WERI-Rb-1 (cell line): Measurements from ENCODE around the gene INTU.

ENCODE experiments used
- DNase-seq: peaks from one replicate; pipeline ENCODE4 v3.0.0-alpha.2; 2020
- H3K27ac ChIP-seq: fragments of 250-450 bp; sonication (Bioruptor Pico); 2 replicates; pipeline ENCODE4 v1.5.1; 2020; ENCODE audit warnings: mild to moderate bottlenecking, moderate library complexity
- H3K27me3 ChIP-seq: fragments of 250-450 bp; sonication (Bioruptor Pico); 2 replicates; pipeline ENCODE4 v1.5.1; 2021; ENCODE audit warnings: mild to moderate bottlenecking, low read depth, moderate library complexity; ENCODE audit not compliant: insufficient read depth, severe bottlenecking
- H3K36me3 ChIP-seq: fragments of 250-450 bp; sonication (Bioruptor Pico); 2 replicates; pipeline ENCODE4 v1.5.1; 2020; ENCODE audit warnings: mild to moderate bottlenecking, moderate library complexity
- H3K4me3 ChIP-seq: 2 replicates; pipeline ENCODE4 v1.5.1; 2011; ENCODE audit warnings: low read depth, mild to moderate bottlenecking, control low read depth, low read length
- H3K9me3 ChIP-seq: fragments of 250-450 bp; sonication (Bioruptor Pico); 2 replicates; pipeline ENCODE4 v1.5.1; 2021; ENCODE audit warnings: mild to moderate bottlenecking, moderate library complexity; ENCODE audit not compliant: severe bottlenecking
- CTCF ChIP-seq: IDR thresholded peaks from 2 replicates; pipeline ENCODE4 v1.5.1; 2011; ENCODE audit warnings: low read depth, mild to moderate bottlenecking, control low read depth, inconsistent platforms, low read length

Gene INTU

GRCh38 chr4:127709456-127709855, 76.7 kb downstream of the INTU start:
- no peak overlapping the region for H3K27ac ChIP-seq
- DNase-seq: no peak
- peaks cover 5% of the 10 kb centered on the region for H3K36me3 ChIP-seq
- no peaks in the 10 kb centered on the region for H3K9me3 ChIP-seq
- no peak for TF ChIP-seq CTCF
- no peak overlapping the region for H3K4me3 ChIP-seq
- H3K27me3 ChIP-seq: no peaks in the 10 kb centered on the region

DNA sequence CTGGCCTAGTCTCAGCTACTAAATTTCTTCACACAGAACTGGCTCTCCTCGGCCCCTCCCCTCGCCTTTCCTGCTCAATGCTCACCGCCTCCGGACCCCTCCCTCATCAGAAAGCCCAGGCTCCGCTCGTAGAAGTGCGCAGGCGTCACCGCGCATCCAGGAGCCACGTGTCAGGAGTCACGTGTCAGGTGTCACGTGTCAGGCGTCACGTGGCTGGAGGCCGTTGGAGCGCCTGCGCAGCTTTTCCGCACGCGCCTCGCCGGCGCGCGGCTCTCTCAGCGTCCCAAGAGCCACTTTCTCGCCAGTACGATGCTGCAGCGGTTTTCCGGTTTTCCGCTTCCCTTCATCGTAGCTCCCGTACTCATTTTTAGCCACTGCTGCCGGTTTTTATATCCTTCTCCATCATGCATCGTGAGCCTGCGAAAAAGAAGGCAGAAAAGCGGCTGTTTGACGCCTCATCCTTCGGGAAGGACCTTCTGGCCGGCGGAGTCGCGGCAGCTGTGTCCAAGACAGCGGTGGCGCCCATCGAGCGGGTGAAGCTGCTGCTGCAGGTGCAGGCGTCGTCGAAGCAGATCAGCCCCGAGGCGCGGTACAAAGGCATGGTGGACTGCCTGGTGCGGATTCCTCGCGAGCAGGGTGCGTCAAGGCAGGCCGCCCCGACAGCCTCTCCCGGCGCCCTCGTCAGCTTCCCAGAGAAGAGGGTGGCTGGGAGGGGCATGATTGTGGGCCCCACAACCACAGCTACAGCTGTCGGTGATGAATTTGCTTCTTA, 97.6 kb downstream of the INTU start, which contains the start of gene SLC25A31:
Gene SLC25A31 (plus strand): TSS at position 259 of the 772 bp plus-strand sequence. CDS start 146 bp downstream, at position 405.
- no peak within 1 kb of the TSS for H3K4me3 ChIP-seq
- no peak for DNase-seq
- no peak within 1 kb of the TSS for H3K27ac ChIP-seq
- no peaks in the 10 kb centered on the region for H3K36me3 ChIP-seq
- no peaks in the 10 kb centered on the region for H3K27me3 ChIP-seq
- H3K9me3 ChIP-seq: no peaks in the 10 kb centered on the region
- no peak for TF ChIP-seq CTCF

GRCh38 chr4:127731406-127731805, 98.6 kb downstream of the INTU start:
- Histone ChIP-seq H3K27me3 (no peaks in the 10 kb centered on the region), H3K4me3 (no peak overlapping the region), H3K9me3 (no peaks in the 10 kb centered on the region), H3K36me3 (no peaks in the 10 kb centered on the region), H3K27ac (no peak overlapping the region)
- TF ChIP-seq CTCF: no peak
- no peak for DNase-seq

- no peak overlapping the region for H3K27ac ChIP-seq
- no peaks in the 10 kb centered on the region for H3K9me3 ChIP-seq
- no peak for DNase-seq
- H3K4me3 ChIP-seq: no peak overlapping the region
- TF ChIP-seq CTCF: no peak
- no peaks in the 10 kb centered on the region for H3K36me3 ChIP-seq
- H3K27me3 ChIP-seq: no peaks in the 10 kb centered on the region
These were observed 100.0 kb downstream of the INTU start for GRCh38 chr4:127732623-127733328.

DNA sequence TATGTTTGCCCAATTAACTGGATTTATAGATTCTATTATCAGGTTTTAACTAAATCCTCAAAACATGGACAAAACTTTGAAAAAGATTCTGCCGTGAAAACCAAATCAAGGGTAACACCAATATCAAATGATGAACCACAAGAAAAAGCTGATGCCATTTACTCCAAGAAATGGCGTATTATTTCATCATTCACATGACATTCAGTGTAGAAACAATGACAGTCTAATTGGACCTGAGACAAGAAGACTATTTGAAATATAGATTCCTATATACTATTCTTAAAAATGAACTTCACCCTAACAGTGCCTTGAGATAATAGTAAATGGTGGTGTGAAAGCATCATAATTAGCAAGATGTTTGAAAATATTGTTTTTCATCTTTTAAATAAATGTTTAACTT, 102.2 kb downstream of the INTU start:
- no peak overlapping the region for H3K4me3 ChIP-seq
- H3K27ac ChIP-seq: no peak overlapping the region
- DNase-seq: no peak
- TF ChIP-seq CTCF: no peak
- H3K9me3 ChIP-seq: no peaks in the 10 kb centered on the region
- H3K36me3 ChIP-seq: no peaks in the 10 kb centered on the region
- no peaks in the 10 kb centered on the region for H3K27me3 ChIP-seq
